K562 (cell line): ENCODE data around the gene CACNB2. TPM values are rescaled to one million over a fixed set of nuclear protein-coding genes. Genes with fewer than 3 reads are reported as not detected.

Experiments used
- GATAD2B ChIP-seq: fragments of 450-650 bp; IDR thresholded peaks from 2 replicates; pipeline ENCODE4 v1.6.1; 2017; ENCODE audit warnings: mild to moderate bottlenecking, borderline replicate concordance
- KDM2B ChIP-seq: fragments of 250-450 bp; sonication (Bioruptor Pico); IDR thresholded peaks from 2 replicates; pipeline ENCODE4 v1.8.0; 2021; ENCODE audit warnings: mild to moderate bottlenecking, moderate library complexity
- ZNF197 ChIP-seq: fragments of 200-800 bp; sonication (Bioruptor generic); IDR thresholded peaks from 2 replicates; pipeline ENCODE4 v1.6.1; 2016; ENCODE audit warnings: low read depth, missing genetic modification characterization, missing compliant biosample characterization
- ZNF445 ChIP-seq: fragments of 250-450 bp; sonication (Bioruptor Pico); IDR thresholded peaks from 2 replicates; pipeline ENCODE4 v1.4.0; 2020; ENCODE audit warnings: low read depth, mild to moderate bottlenecking, moderate library complexity
- polyA plus RNA-seq, 8 experiments: library from polyadenylated mRNA; depleted of rRNA in 4 of 8; stranded (reverse) in 5 of 8; unstranded in 3 of 8; fragments of >200 nt; fragmentation: Nextera tagmentation in 2 of 8; fragmentation: Illumina TruSeq in 1 of 8; extraction: Ambion mirVana in 2 of 8; extraction: Trizol in 1 of 8; gene quantifications; 2 replicates each; pipeline versions ENCODE4 v1.2.1 to v1.2.3, GENCODE V29; 2011 to 2014; ENCODE audit warnings: inconsistent platforms in 1 of 8, missing spikeins in 1 of 8
- total RNA-seq, 7 experiments: library from RNA; depleted of rRNA in 6 of 7; stranded (reverse); fragments of >200 nt in 6 of 7; fragmentation: Illumina TruSeq in 2 of 7; extraction: Trizol in 2 of 7; gene quantifications; 2 replicates each; pipeline versions ENCODE4 v1.2.1 to v1.2.3, GENCODE V29; 2011 to 2021; ENCODE audit warnings: low replicate concordance in 1 of 7
- TF ChIP-seq, protein P1 (sequence below), 2 experiments: fragments of 450-650 bp; formaldehyde crosslinking in 1 of 2; IDR thresholded peaks; 2 replicates each; pipeline versions ENCODE4 v1.4.0 to v1.6.1; 2014 to 2020; ENCODE audit warnings: mild to moderate bottlenecking in 2 of 2, borderline replicate concordance in 1 of 2, low read depth in 1 of 2
- TF ChIP-seq, protein P2 (sequence below): IDR thresholded peaks from 2 replicates; pipeline ENCODE4 v1.6.1; 2016; ENCODE audit warnings: missing genetic modification characterization, missing compliant biosample characterization
- TF ChIP-seq, protein P3 (sequence below): sonication (generic); formaldehyde crosslinking; IDR thresholded peaks from 2 replicates; pipeline ENCODE4 v1.8.1; 2023; ENCODE audit warnings: mild to moderate bottlenecking, missing genetic modification reagents

CACNB2 gene
- total and polyA plus RNA-seq, 9 of the 15 experiments (the other 6 are each of a cell fraction or from before 2014, with no cell fraction given) = 1.8 to 2.2 TPM; not detected in 7

DNA sequence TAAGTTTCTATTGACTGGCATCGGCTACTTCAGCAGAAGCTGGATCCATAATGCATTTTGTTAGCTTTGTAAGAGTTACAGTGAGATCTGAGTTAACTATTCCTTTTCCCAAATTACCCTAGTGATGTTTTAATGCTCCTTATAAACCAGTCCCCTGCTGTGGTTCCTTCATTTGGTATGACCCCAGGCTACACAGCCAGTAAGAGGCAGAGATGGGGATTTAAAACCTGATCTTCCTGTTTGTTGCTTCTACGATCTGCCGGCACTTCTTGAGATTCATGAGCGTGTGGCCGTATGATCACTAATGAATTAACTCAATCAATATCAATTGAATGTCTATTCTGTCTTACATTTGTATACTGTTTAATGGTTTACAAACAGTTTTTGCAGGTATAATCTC, 86.1 kb downstream of the CACNB2 start (continued):
- TF ChIP-seq, protein P1, sequence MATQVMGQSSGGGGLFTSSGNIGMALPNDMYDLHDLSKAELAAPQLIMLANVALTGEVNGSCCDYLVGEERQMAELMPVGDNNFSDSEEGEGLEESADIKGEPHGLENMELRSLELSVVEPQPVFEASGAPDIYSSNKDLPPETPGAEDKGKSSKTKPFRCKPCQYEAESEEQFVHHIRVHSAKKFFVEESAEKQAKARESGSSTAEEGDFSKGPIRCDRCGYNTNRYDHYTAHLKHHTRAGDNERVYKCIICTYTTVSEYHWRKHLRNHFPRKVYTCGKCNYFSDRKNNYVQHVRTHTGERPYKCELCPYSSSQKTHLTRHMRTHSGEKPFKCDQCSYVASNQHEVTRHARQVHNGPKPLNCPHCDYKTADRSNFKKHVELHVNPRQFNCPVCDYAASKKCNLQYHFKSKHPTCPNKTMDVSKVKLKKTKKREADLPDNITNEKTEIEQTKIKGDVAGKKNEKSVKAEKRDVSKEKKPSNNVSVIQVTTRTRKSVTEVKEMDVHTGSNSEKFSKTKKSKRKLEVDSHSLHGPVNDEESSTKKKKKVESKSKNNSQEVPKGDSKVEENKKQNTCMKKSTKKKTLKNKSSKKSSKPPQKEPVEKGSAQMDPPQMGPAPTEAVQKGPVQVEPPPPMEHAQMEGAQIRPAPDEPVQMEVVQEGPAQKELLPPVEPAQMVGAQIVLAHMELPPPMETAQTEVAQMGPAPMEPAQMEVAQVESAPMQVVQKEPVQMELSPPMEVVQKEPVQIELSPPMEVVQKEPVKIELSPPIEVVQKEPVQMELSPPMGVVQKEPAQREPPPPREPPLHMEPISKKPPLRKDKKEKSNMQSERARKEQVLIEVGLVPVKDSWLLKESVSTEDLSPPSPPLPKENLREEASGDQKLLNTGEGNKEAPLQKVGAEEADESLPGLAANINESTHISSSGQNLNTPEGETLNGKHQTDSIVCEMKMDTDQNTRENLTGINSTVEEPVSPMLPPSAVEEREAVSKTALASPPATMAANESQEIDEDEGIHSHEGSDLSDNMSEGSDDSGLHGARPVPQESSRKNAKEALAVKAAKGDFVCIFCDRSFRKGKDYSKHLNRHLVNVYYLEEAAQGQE (IDR thresholded peaks at IDR 0.05; ENCODE audit: borderline replicate concordance) = no peak
- TF ChIP-seq, protein P1 (CRISPR knock-in tag; IDR thresholded peaks at IDR 0.05; ENCODE audit: low read depth) = no peak
- TF ChIP-seq, protein P2, sequence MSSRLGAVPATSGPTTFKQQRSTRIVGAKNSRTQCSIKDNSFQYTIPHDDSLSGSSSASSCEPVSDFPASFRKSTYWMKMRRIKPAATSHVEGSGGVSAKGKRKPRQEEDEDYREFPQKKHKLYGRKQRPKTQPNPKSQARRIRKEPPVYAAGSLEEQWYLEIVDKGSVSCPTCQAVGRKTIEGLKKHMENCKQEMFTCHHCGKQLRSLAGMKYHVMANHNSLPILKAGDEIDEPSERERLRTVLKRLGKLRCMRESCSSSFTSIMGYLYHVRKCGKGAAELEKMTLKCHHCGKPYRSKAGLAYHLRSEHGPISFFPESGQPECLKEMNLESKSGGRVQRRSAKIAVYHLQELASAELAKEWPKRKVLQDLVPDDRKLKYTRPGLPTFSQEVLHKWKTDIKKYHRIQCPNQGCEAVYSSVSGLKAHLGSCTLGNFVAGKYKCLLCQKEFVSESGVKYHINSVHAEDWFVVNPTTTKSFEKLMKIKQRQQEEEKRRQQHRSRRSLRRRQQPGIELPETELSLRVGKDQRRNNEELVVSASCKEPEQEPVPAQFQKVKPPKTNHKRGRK = no peak
- TF ChIP-seq, protein P3, sequence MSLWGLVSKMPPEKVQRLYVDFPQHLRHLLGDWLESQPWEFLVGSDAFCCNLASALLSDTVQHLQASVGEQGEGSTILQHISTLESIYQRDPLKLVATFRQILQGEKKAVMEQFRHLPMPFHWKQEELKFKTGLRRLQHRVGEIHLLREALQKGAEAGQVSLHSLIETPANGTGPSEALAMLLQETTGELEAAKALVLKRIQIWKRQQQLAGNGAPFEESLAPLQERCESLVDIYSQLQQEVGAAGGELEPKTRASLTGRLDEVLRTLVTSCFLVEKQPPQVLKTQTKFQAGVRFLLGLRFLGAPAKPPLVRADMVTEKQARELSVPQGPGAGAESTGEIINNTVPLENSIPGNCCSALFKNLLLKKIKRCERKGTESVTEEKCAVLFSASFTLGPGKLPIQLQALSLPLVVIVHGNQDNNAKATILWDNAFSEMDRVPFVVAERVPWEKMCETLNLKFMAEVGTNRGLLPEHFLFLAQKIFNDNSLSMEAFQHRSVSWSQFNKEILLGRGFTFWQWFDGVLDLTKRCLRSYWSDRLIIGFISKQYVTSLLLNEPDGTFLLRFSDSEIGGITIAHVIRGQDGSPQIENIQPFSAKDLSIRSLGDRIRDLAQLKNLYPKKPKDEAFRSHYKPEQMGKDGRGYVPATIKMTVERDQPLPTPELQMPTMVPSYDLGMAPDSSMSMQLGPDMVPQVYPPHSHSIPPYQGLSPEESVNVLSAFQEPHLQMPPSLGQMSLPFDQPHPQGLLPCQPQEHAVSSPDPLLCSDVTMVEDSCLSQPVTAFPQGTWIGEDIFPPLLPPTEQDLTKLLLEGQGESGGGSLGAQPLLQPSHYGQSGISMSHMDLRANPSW (CRISPR knock-in tag) = no peak
- TF ChIP-seq ZNF197 (CRISPR knock-in tag) (no peak), KDM2B (no peak), GATAD2B (no peak), ZNF445 (CRISPR knock-in tag) (no peak)
